ENCODE measurements around the gene PTDSS2. TPM values are rescaled to one million over a fixed set of nuclear protein-coding genes. Genes with fewer than 3 reads are reported as not detected.
A peak's percentile ranks its signal among the peaks of the same experiment; 100 is the strongest.

Gene PTDSS2
- total and polyA plus RNA-seq, 2 donors (not counting 1 experiment from before 2014, with no cell fraction given), result 22.1 to 29.0 TPM

GRCh38 chr11:417652-418342, 32.3 kb upstream of the PTDSS2 start:
- Histone ChIP-seq H3K9me3 (ENCODE audit: control extremely low read depth in 1 of 3, control insufficient read depth in 2 of 3, insufficient read depth in 1 of 3, low read length in 2 of 3) (no peaks in the 10 kb centered on the region), H3K4me1 (ENCODE audit: control insufficient read depth in 2 of 2, insufficient read depth in 2 of 2, low read length in 2 of 2) (peaks cover 24 to 37% of the 10 kb centered on the region in 2 donors), H3K27ac (ENCODE audit: low read length in 2 of 2) (no peak overlapping the region), H3K9ac (ENCODE audit: low read length) (peak overlapping the region; percentile 77), H3K4me3 (ENCODE audit: control extremely low read depth in 1 of 5, extremely low read depth in 1 of 5, insufficient read depth in 1 of 5, low read depth in 2 of 5, low read length in 4 of 5) (peak overlapping the region in 3 of 5 experiments; percentile 67 to 79 (median 75)), H3K4me2 (replicated peaks; ENCODE audit: low read depth, low read length, poor library complexity, severe bottlenecking) (peak overlapping the region; percentile 99), H3K79me2 (ENCODE audit: control insufficient read depth, insufficient read depth, low read length) (peaks cover 13% of the 10 kb centered on the region), H4K20me1 (ENCODE audit: control insufficient read depth, insufficient read depth, low read length, poor library complexity, severe bottlenecking) (peaks cover 5% of the 10 kb centered on the region), H3K36me3 (replicated peaks in 1 of 2; ENCODE audit: control extremely low read depth in 1 of 2, control insufficient read depth in 1 of 2, extremely low read depth in 1 of 2, insufficient read depth in 2 of 2, low read length in 1 of 2) (no peaks in the 10 kb centered on the region), H2AFZ (ENCODE audit: insufficient read depth, low read depth, low read length, poor library complexity, severe bottlenecking) (peak overlapping the region; percentile 80), H3K27me3 (replicated peaks in 1 of 4; ENCODE audit: control extremely low read depth in 1 of 4, control insufficient read depth in 3 of 4, insufficient read depth in 4 of 4, low read length in 3 of 4) (no peaks in the 10 kb centered on the region)
- POLR2A ChIA-PET, result interaction anchor here (1.1 to 1.7 kb wide), 3 partner anchors 11 to 211 kb away, joined by 3 to 14 read pairs (median 4); partner anchors contain the start of genes BET1L, PTDSS2 and RIC8A
- Mint-ChIP-seq H3K4me1 (peaks cover 24% of the 10 kb centered on the region), H3K4me3 (peak overlapping the region; percentile 78), H3K27me3 (no peaks in the 10 kb centered on the region), H3K9me3 (ENCODE audit: insufficient read depth) (no peaks in the 10 kb centered on the region), H3K27ac (peak overlapping the region; percentile 46)
- CTCF ChIA-PET, result interaction anchor here (1.8 kb wide), 1 partner anchor 11 kb away, joined by 6 read pairs; no protein-coding TSS in a partner anchor
- DNase-seq (no peak), ATAC-seq (ENCODE audit: low read depth) (no peak)
- 82% methylated on average over 19 of the region's 19 CpGs for WGBS (ENCODE audit: insufficient coverage)
- intact Hi-C loops (cut with micrococcal nuclease), result no loop called here
- TF ChIP-seq CTCF (IDR thresholded peaks at IDR 0.05) (no peak), EZH2 (IDR thresholded peaks at IDR 0.05; ENCODE audit: borderline replicate concordance, insufficient read depth, low read depth, low read length, poor library complexity, severe bottlenecking) (no peak)

Data from B cell (primary cell).